ENCODE results near the gene SPATA1.

Gene SPATA1

GRCh38 chr1:84506002-84506728, at the start of gene SPATA1, which contains the start of gene GNG5:
TSS of gene SPATA1 (plus strand) at chr1:84506386. CDS start at chr1:84516360, 9,974 bp downstream.
TSS of gene GNG5 (minus strand) at chr1:84506581. CDS start at chr1:84506091, 490 bp downstream.
- DNase-seq (ENCODE audit: low read depth, low spot score), result peak; percentile 98
- Histone ChIP-seq H3K9ac (ENCODE audit: insufficient read length, low read depth) (peak within 1 kb of the TSS; percentile 97), H3K4me1 (ENCODE audit: insufficient read depth, insufficient read length) (no peaks in the 10 kb centered on the region), H3K4me3 (ENCODE audit: insufficient read length, low read depth) (peak within 1 kb of the TSS; percentile 93), H3K36me3 (ENCODE audit: insufficient read depth, insufficient read length, low read length) (peaks cover 23% of the 10 kb centered on the region), H3K27me3 (ENCODE audit: insufficient read depth, insufficient read length) (no peaks in the 10 kb centered on the region), H3K9me3 (ENCODE audit: insufficient read depth, low read length) (no peaks in the 10 kb centered on the region)
- TF ChIP-seq YY1 (IDR thresholded peaks at IDR 0.05; ENCODE audit: insufficient read depth, insufficient read length), result no peak
- TF ChIP-seq SUZ12 (IDR thresholded peaks at IDR 0.05; ENCODE audit: extremely low read depth, insufficient read depth, insufficient read length), result no peak
- no peak for TF ChIP-seq ZNF274 (IDR thresholded peaks at IDR 0.05; ENCODE audit: low read depth, low read length)

- TF ChIP-seq SUZ12 (IDR thresholded peaks at IDR 0.05; ENCODE audit: extremely low read depth, insufficient read depth, insufficient read length), result no peak
- no peak for TF ChIP-seq ZNF274 (IDR thresholded peaks at IDR 0.05; ENCODE audit: low read depth, low read length)
- TF ChIP-seq YY1 (IDR thresholded peaks at IDR 0.05; ENCODE audit: insufficient read depth, insufficient read length), result no peak
- Histone ChIP-seq H3K4me3 (ENCODE audit: insufficient read length, low read depth) (no peak overlapping the region), H3K4me1 (ENCODE audit: insufficient read depth, insufficient read length) (no peaks in the 10 kb centered on the region), H3K27me3 (ENCODE audit: insufficient read depth, insufficient read length) (no peaks in the 10 kb centered on the region), H3K36me3 (ENCODE audit: insufficient read depth, insufficient read length, low read length) (no peaks in the 10 kb centered on the region), H3K9me3 (ENCODE audit: insufficient read depth, low read length) (no peaks in the 10 kb centered on the region), H3K9ac (ENCODE audit: insufficient read length, low read depth) (no peak overlapping the region)
- DNase-seq (ENCODE audit: low read depth, low spot score), result no peak
Measured at GRCh38 chr1:84462118-84462517, 44.1 kb upstream of the SPATA1 start.

GRCh38 chr1:84467298-84467697, 38.9 kb upstream of the SPATA1 start:
- no peak for DNase-seq (ENCODE audit: low read depth, low spot score)

GRCh38 chr1:84476225-84476624, 30.0 kb upstream of the SPATA1 start:
- H3K4me1 ChIP-seq (ENCODE audit: insufficient read depth, insufficient read length), result peaks cover under 1% of the 10 kb centered on the region
- H3K9ac ChIP-seq (ENCODE audit: insufficient read length, low read depth), result no peak overlapping the region
- H3K36me3 ChIP-seq (ENCODE audit: insufficient read depth, insufficient read length, low read length), result peaks cover 7% of the 10 kb centered on the region
- TF ChIP-seq ZNF274 (IDR thresholded peaks at IDR 0.05; ENCODE audit: low read depth, low read length) (no peak), SUZ12 (IDR thresholded peaks at IDR 0.05; ENCODE audit: extremely low read depth, insufficient read depth, insufficient read length) (no peak)
- DNase-seq (ENCODE audit: low read depth, low spot score), result no peak
- H3K27me3 ChIP-seq (ENCODE audit: insufficient read depth, insufficient read length), result no peaks in the 10 kb centered on the region
- peaks cover 9% of the 10 kb centered on the region; the same call in 1 of the 2 replicates for H3K9me3 ChIP-seq (ENCODE audit: insufficient read depth, low read length)
- H3K4me3 ChIP-seq (ENCODE audit: insufficient read length, low read depth), result no peak overlapping the region

More at GRCh38 chr1:84467298-84467697, 38.9 kb upstream of the SPATA1 start:
- TF ChIP-seq ZNF274 (IDR thresholded peaks at IDR 0.05; ENCODE audit: low read depth, low read length), result no peak
- TF ChIP-seq SUZ12 (IDR thresholded peaks at IDR 0.05; ENCODE audit: extremely low read depth, insufficient read depth, insufficient read length), result no peak
- TF ChIP-seq YY1 (IDR thresholded peaks at IDR 0.05; ENCODE audit: insufficient read depth, insufficient read length), result no peak
- H3K9ac ChIP-seq (ENCODE audit: insufficient read length, low read depth), result no peak overlapping the region
- no peak overlapping the region for H3K4me3 ChIP-seq (ENCODE audit: insufficient read length, low read depth)
- H3K27me3 ChIP-seq (ENCODE audit: insufficient read depth, insufficient read length), result no peaks in the 10 kb centered on the region
- H3K9me3 ChIP-seq (ENCODE audit: insufficient read depth, low read length), result no peaks in the 10 kb centered on the region
- no peaks in the 10 kb centered on the region for H3K36me3 ChIP-seq (ENCODE audit: insufficient read depth, insufficient read length, low read length)
- H3K4me1 ChIP-seq (ENCODE audit: insufficient read depth, insufficient read length), result no peaks in the 10 kb centered on the region

GRCh38 chr1:84478876-84479868, 27.0 kb upstream of the SPATA1 start, which contains the start of gene RPF1:
TSS of gene RPF1 (plus strand) at chr1:84479266. CDS start at chr1:84479282, 16 bp downstream.
- H3K27me3 ChIP-seq (ENCODE audit: insufficient read depth, insufficient read length), result no peaks in the 10 kb centered on the region
- peak within 1 kb of the TSS; percentile 76 for H3K4me3 ChIP-seq (ENCODE audit: insufficient read length, low read depth)
- peaks cover 3% of the 10 kb centered on the region for H3K4me1 ChIP-seq (ENCODE audit: insufficient read depth, insufficient read length)
- DNase-seq (ENCODE audit: low read depth, low spot score), result peak; percentile 85
- peak; percentile 29 for TF ChIP-seq YY1 (IDR thresholded peaks at IDR 0.05; ENCODE audit: insufficient read depth, insufficient read length)
- TF ChIP-seq ZNF274 (IDR thresholded peaks at IDR 0.05; ENCODE audit: low read depth, low read length), result no peak
- peaks cover 35% of the 10 kb centered on the region for H3K36me3 ChIP-seq (ENCODE audit: insufficient read depth, insufficient read length, low read length)
- H3K9ac ChIP-seq (ENCODE audit: insufficient read length, low read depth), result peak within 1 kb of the TSS; percentile 86
- H3K9me3 ChIP-seq (ENCODE audit: insufficient read depth, low read length), result peaks cover 9% of the 10 kb centered on the region; the same call in 1 of the 2 replicates

GRCh38 chr1:84479998-84480397, 26.2 kb upstream of the SPATA1 start:
- peak overlapping the region; percentile 86 for H3K9ac ChIP-seq (ENCODE audit: insufficient read length, low read depth)
- H3K27me3 ChIP-seq (ENCODE audit: insufficient read depth, insufficient read length), result no peaks in the 10 kb centered on the region
- no peak for TF ChIP-seq SUZ12 (IDR thresholded peaks at IDR 0.05; ENCODE audit: extremely low read depth, insufficient read depth, insufficient read length)
- TF ChIP-seq ZNF274 (IDR thresholded peaks at IDR 0.05; ENCODE audit: low read depth, low read length), result no peak
- no peak for TF ChIP-seq YY1 (IDR thresholded peaks at IDR 0.05; ENCODE audit: insufficient read depth, insufficient read length)
- peaks cover 42% of the 10 kb centered on the region for H3K36me3 ChIP-seq (ENCODE audit: insufficient read depth, insufficient read length, low read length)
- peak overlapping the region; percentile 76 for H3K4me3 ChIP-seq (ENCODE audit: insufficient read length, low read depth)
- peaks cover 9% of the 10 kb centered on the region; the same call in 1 of the 2 replicates for H3K9me3 ChIP-seq (ENCODE audit: insufficient read depth, low read length)
- H3K4me1 ChIP-seq (ENCODE audit: insufficient read depth, insufficient read length), result peaks cover 3% of the 10 kb centered on the region
- DNase-seq (ENCODE audit: low read depth, low spot score), result no peak
